Lower leg skin (tissue), 4 donors: ENCODE results near the gene XPR1. TPM values are rescaled to one million over a fixed set of nuclear protein-coding genes. Genes with fewer than 3 reads are reported as not detected.

Experiments used
- DNase-seq, 2 donors: peaks; one replicate each; pipeline ENCODE4 v3.0.0-alpha.2; 2019; ENCODE audit warnings: low spot score in 2 of 2
- H3K4me3 ChIP-seq: fragments of 200-600 bp; sonication (generic); 2 replicates; pipeline ENCODE4 v1.5.1; 2017; ENCODE audit warnings: mild to moderate bottlenecking, low read depth; ENCODE audit not compliant: poor library complexity, severe bottlenecking
- CTCF ChIP-seq, 3 donors: fragments of 450-650 bp; IDR thresholded peaks; one replicate each; pipeline ENCODE4 v1.5.1; 2016; ENCODE audit warnings: antibody characterized with exemption in 3 of 3, mild to moderate bottlenecking in 3 of 3, moderate library complexity in 2 of 3
- POLR2A ChIP-seq, 2 donors: fragments of 450-650 bp; IDR thresholded peaks; one replicate each; pipeline ENCODE4 v1.6.1; 2016 to 2017; ENCODE audit warnings: antibody characterized with exemption in 2 of 2, mild to moderate bottlenecking in 1 of 2, moderate library complexity in 1 of 2
- WGBS, 2 donors: methylation state at CpG; one replicate each; pipeline ENCODE4 v1.1.5; 2018; 5-methylcytosine and 5-hydroxymethylcytosine counted together
- intact Hi-C: fragments of 100-400 bp; cut with DNase I; formaldehyde crosslinking; loops from one replicate; pipeline ENCODE4 v1.15.0; 2023; ENCODE audit warnings: low total_unique reads
- total RNA-seq, 4 donors: library from RNA; depleted of rRNA; stranded (reverse); fragments of >200 nt; gene quantifications; one replicate each; pipeline ENCODE4 v1.1.0, GENCODE V29; 2016

Gene XPR1
- total RNA-seq, 4 donors from 2014 or later, result 10.1 to 25.4 (median 14.1) TPM

DNA sequence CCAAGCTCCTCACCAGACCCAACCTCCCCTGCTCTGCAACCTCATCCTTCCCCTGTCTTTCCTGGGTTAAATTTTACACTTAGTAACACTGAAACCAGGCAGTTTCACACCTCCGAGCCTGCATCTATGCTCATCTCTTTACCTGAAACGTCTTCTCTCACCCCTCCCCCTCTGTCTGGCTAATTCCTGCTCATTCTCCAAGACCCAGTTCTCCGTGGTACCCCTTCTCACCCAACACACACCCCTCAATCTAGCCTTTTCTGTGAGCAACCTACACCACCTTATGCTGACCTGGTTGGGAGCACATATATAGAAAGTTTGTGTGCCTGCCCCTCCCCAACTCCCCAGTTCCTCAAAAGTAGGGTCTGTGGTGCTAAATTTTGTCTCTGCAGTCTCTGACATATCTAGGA lies 277.2 kb downstream of the XPR1 start:
- intact Hi-C loops, result loop anchor here (10.0 kb wide), 1 partner anchor 236 kb away; no protein-coding TSS in a partner anchor
- DNase-seq, result peak in 1 of 2 donors; percentile 31
- TF ChIP-seq CTCF (IDR thresholded peaks at IDR 0.05) (no peak), POLR2A (IDR thresholded peaks at IDR 0.05) (no peak)
- 87 to 93% methylated on average over 3 of the region's 3 CpGs for WGBS, 2 donors
- no peak overlapping the region for H3K4me3 ChIP-seq

DNA sequence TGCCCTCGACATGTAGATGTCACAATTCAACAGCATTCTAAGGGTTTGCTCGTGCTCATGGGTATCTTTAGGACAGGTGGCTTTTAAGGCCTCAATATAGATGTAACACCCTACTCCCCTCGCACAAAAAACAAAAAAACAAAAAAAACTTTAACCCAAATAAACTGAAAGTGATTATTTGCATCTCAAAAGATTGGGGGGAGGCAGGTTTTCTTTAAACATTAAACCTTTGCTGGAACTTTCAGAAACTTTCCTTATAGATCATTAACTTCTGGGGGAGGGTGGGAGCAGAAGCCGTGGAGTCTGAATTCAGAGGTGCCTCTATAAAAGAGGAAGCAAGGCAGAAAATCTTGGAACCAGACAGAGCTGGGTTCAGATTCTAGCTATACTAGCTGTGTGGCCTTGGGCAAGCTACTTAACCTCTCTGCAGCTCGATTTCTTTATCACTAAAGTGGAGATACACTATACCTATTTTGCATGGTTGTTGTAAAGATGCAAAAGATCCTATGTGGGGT lies 277.7 kb downstream of the XPR1 start:
- no peak overlapping the region for H3K4me3 ChIP-seq
- TF ChIP-seq POLR2A (IDR thresholded peaks at IDR 0.05), result no peak
- TF ChIP-seq CTCF (IDR thresholded peaks at IDR 0.05), result no peak
- intact Hi-C loops, result loop anchor here (10.0 kb wide), 1 partner anchor 235 kb away; no protein-coding TSS in a partner anchor
- no peak for DNase-seq
- WGBS, 2 donors, result 75 to 76% methylated on average over 5 of the region's 5 CpGs

- TF ChIP-seq POLR2A (IDR thresholded peaks at IDR 0.05) (no peak), CTCF (IDR thresholded peaks at IDR 0.05) (no peak)
- DNase-seq, result peak in 1 of 2 donors; percentile 79
- intact Hi-C loops, result no loop called here
- 28% methylated on average over 17 of the region's 17 CpGs for WGBS, 2 donors
- H3K4me3 ChIP-seq, result peak overlapping the region; percentile 39
Observed at GRCh38 chr1:180911640-180912191, 279.9 kb downstream of the XPR1 start.

DNA sequence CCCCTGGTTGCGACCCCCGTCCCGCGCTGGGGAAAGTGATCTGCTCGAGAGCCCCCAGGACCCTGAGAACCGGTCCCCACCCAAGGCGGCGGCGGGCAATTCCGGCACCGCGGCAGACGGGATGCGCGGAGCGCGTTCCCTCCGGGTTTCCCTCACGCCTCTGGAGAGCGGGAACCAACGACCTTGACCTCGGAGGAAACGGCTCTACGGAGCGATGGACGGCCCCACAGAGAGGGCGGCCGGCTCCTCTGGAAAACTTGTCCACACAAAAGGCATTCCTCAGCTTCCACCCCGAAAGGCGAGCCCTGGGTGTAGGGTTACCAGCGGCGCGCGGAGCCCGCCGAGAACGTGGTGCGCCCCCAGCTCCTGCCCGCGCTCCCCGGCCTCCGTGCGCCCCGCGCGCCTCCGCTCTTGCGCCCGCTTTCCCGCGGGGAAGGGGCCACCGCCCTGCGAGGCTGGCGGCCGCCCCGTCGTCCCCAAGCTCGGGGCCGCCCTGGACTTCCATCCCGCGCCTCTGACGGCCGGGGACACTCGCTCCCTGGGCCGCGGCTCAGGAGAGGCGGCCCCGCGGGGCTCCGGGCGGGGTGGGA lies 280.5 kb downstream of the XPR1 start:
- 1% methylated on average over 12 to 38 of the region's 71 CpGs for WGBS, 2 donors
- TF ChIP-seq POLR2A (IDR thresholded peaks at IDR 0.05), result no peak
- no peak for TF ChIP-seq CTCF (IDR thresholded peaks at IDR 0.05)
- DNase-seq, result peak in 1 of 2 donors; percentile 86
- peak overlapping the region; percentile 39 for H3K4me3 ChIP-seq
- intact Hi-C loops, result no loop called here

DNA sequence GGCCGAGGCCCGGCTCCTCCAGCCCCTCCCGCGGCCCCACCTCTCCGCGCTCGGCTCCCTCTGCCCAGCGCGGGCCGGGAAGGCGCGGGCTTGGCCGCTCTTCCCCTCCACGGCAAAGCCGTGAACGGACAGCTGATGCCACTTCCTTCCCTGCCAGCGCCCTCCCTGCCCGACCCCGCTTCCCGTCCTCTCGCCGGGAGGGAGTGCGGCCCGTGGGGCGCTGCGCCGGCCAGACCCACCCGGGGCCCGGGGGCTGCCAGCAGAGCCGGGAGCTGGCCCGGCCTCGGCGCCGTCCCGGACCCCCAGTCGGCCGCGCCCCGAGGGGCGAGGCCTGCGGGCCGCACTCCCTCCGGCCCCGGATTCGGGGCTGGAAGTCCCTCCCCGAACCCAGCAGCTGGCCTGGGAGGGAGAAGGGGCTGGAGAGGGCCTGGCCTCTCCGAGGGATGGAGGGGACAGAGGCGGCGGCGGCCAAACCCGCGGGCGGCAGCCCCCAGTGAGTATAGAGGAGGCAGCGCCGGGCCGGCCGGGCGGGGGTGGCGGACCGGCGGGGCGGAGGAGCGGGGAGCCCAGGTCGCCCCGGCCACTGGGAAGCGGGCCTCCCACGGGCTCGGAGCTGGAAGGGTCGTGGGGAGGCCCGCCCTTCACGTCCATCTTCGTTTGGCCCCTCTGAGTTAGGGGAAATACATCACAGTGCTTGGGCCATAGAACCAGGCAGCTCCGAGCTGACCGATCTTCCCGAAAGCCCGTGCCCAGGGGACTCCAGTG lies 281.2 kb downstream of the XPR1 start, which contains the start of gene KIAA1614:
KIAA1614 (plus strand) TSS at position 97 of the 765 bp plus-strand sequence; CDS start at position 444, 347 bp downstream.
- TF ChIP-seq CTCF (IDR thresholded peaks at IDR 0.05) (no peak), POLR2A (IDR thresholded peaks at IDR 0.05) (no peak)
- DNase-seq, result peak in 1 of 2 donors; percentile 90
- H3K4me3 ChIP-seq, result peak within 1 kb of the TSS; percentile 39
- intact Hi-C loops, result no loop called here
- WGBS, 2 donors, result 3 to 6% methylated on average over 21 to 31 of the region's 76 CpGs
